HG02840 (cell line): ENCODE data around the gene MPC2.

ENCODE experiments used
- ATAC-seq: cut with Tn5 transposase; IDR thresholded peaks from one replicate; pipeline ENCODE4 v1.9.1; 2021; ENCODE audit warnings: mild to moderate bottlenecking, moderate library complexity, moderate number of reproducible peaks; ENCODE audit not compliant: unreplicated experiment, low FRiP score

The MPC2 gene

GRCh38 chr1:167936930-167937708 is at the start of gene MPC2:
MPC2 (minus strand) TSS chr1:167937072; CDS start chr1:167935841, 1,231 bp downstream.
- ATAC-seq: peak; percentile 5

GRCh38 chr1:167984886-167985489 is 48.1 kb upstream of the MPC2 start:
- no peak for ATAC-seq

- no peak for ATAC-seq
These were observed 47.0 kb upstream of the MPC2 start for GRCh38 chr1:167983797-167984420.

- ATAC-seq: no peak
These were observed 45.1 kb upstream of the MPC2 start for GRCh38 chr1:167981933-167982332.

- no peak for ATAC-seq
These were observed 40.4 kb upstream of the MPC2 start for GRCh38 chr1:167977245-167977644.

- ATAC-seq: no peak
These were observed 37.8 kb upstream of the MPC2 start for GRCh38 chr1:167974698-167975097.

- no peak for ATAC-seq
These were observed 37.0 kb upstream of the MPC2 start for GRCh38 chr1:167973832-167974231.

GRCh38 chr1:167968569-167968968 is 31.7 kb upstream of the MPC2 start:
- ATAC-seq: no peak

- no peak for ATAC-seq
These were observed 29.2 kb upstream of the MPC2 start for GRCh38 chr1:167966050-167966449.

GRCh38 chr1:167964646-167965045 is 27.8 kb upstream of the MPC2 start:
- no peak for ATAC-seq

- no peak for ATAC-seq
These were observed 20.8 kb upstream of the MPC2 start for GRCh38 chr1:167957710-167958109.

- ATAC-seq: no peak
These were observed 19.0 kb upstream of the MPC2 start for GRCh38 chr1:167955915-167956314.

GRCh38 chr1:167950569-167950968 is 13.7 kb upstream of the MPC2 start:
- ATAC-seq: no peak

- no peak for ATAC-seq
These were observed 12.9 kb upstream of the MPC2 start for GRCh38 chr1:167949785-167950184.

GRCh38 chr1:167947733-167948132 is 10.9 kb upstream of the MPC2 start:
- no peak for ATAC-seq

- no peak for ATAC-seq
These were observed 6.7 kb upstream of the MPC2 start for GRCh38 chr1:167943541-167943940.

- ATAC-seq: no peak
These were observed 3.4 kb upstream of the MPC2 start for GRCh38 chr1:167940264-167940663.

- no peak for ATAC-seq
These were observed 1.3 kb upstream of the MPC2 start for GRCh38 chr1:167938080-167938636.

- no peak for ATAC-seq
These were observed 788 bp upstream of the MPC2 start for GRCh38 chr1:167937709-167938010.

GRCh38 chr1:167936068-167936929 is 573 bp downstream of the MPC2 start, which contains the start of gene DCAF6:
DCAF6 (plus strand) TSS chr1:167936683; CDS start chr1:167936912, 229 bp downstream.
- peak; percentile 79 for ATAC-seq
